ENCODE measurements around the gene NGDN. TPM values are rescaled to one million over a fixed set of nuclear protein-coding genes. Genes with fewer than 3 reads are reported as not detected.

The NGDN gene
- total RNA-seq, 1 donor from 2014 or later = 67.4 TPM

- H3K27ac Mint-ChIP-seq = no peak overlapping the region
- ATAC-seq (ENCODE audit: low read depth) (no peak), DNase-seq (no peak)
- H3K4me3 Mint-ChIP-seq = no peak overlapping the region
- peaks cover 22% of the 10 kb centered on the region for H3K27me3 Mint-ChIP-seq
- no peak for TF ChIP-seq CTCF (IDR thresholded peaks at IDR 0.05)
- no peaks in the 10 kb centered on the region for H3K4me1 Mint-ChIP-seq
- H3K9me3 Mint-ChIP-seq = no peaks in the 10 kb centered on the region
- intact Hi-C loops (cut with micrococcal nuclease) = no loop called here
- H3K36me3 Mint-ChIP-seq (ENCODE audit: low read depth) = no peaks in the 10 kb centered on the region
- CTCF ChIA-PET = no interaction called here
- POLR2A ChIA-PET = no interaction called here
Observed at GRCh38 chr14:23428686-23429495, 40.6 kb upstream of the NGDN start.

DNA sequence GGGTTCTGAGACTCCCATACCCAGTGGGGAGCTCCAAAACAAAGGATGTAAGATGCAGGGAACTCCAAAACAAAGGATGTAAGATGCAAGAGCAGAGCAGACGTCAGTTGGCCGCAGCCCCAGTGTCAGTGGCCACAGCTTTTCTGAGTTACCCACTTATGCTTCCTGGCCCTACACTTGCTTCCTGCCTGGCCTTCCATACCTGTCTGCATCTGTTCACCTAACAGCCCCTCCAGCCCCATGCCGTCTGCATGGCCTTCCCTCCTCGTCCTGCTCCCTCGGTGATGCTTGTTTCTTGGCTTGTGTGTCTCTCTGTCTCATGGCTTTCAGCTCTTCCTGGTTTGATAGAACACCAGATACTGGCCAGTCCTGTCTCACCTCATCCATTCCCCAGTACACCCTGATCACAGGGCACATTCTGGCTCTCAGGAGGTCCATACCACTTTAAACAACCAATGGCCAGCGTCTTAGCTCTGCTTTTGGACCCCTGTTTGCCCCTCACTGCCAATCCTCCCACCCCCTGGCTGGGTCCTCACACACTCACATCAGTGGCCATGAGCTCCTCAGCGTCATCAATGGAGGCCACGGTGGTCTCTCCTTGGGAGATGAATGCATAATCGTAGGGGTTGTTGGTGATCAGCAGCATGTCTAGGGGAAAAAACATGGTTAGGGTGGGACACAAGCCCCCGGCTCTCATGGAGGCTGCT is 39.3 kb upstream of the NGDN start:
- Mint-ChIP-seq H3K36me3 (ENCODE audit: low read depth) (no peaks in the 10 kb centered on the region), H3K4me3 (no peak overlapping the region), H3K27ac (no peak overlapping the region), H3K9me3 (no peaks in the 10 kb centered on the region), H3K4me1 (no peaks in the 10 kb centered on the region), H3K27me3 (peaks cover 32% of the 10 kb centered on the region)
- DNase-seq = no peak
- ChIA-PET CTCF (no interaction called here), POLR2A (no interaction called here)
- no peak for ATAC-seq (ENCODE audit: low read depth)
- no peak for TF ChIP-seq CTCF (IDR thresholded peaks at IDR 0.05)
- intact Hi-C loops (cut with micrococcal nuclease) = no loop called here

- Mint-ChIP-seq H3K27me3 (peaks cover 32% of the 10 kb centered on the region), H3K9me3 (no peaks in the 10 kb centered on the region), H3K27ac (no peak overlapping the region), H3K4me1 (no peaks in the 10 kb centered on the region), H3K36me3 (ENCODE audit: low read depth) (no peaks in the 10 kb centered on the region), H3K4me3 (no peak overlapping the region)
- intact Hi-C loops (cut with micrococcal nuclease) = no loop called here
- POLR2A ChIA-PET = no interaction called here
- no peak for ATAC-seq (ENCODE audit: low read depth)
- CTCF ChIA-PET = no interaction called here
- TF ChIP-seq CTCF (IDR thresholded peaks at IDR 0.05) = no peak
- no peak for DNase-seq
Observed at GRCh38 chr14:23430723-23431085, 38.8 kb upstream of the NGDN start.

- no peaks in the 10 kb centered on the region for H3K4me1 Mint-ChIP-seq
- no peak for TF ChIP-seq CTCF (IDR thresholded peaks at IDR 0.05)
- no peaks in the 10 kb centered on the region for H3K36me3 Mint-ChIP-seq (ENCODE audit: low read depth)
- POLR2A ChIA-PET = no interaction called here
- H3K4me3 Mint-ChIP-seq = no peak overlapping the region
- H3K27me3 Mint-ChIP-seq = peaks cover 32% of the 10 kb centered on the region
- no peak for ATAC-seq (ENCODE audit: low read depth)
- no peak for DNase-seq
- no peak overlapping the region for H3K27ac Mint-ChIP-seq
- H3K9me3 Mint-ChIP-seq = no peaks in the 10 kb centered on the region
- intact Hi-C loops (cut with micrococcal nuclease) = no loop called here
- CTCF ChIA-PET = no interaction called here
Observed at GRCh38 chr14:23431486-23431885, 38.0 kb upstream of the NGDN start.

GRCh38 chr14:23432102-23432925 is 37.2 kb upstream of the NGDN start:
- CTCF ChIA-PET = no interaction called here
- Mint-ChIP-seq H3K27me3 (peaks cover 32% of the 10 kb centered on the region), H3K9me3 (no peaks in the 10 kb centered on the region), H3K27ac (no peak overlapping the region), H3K4me1 (no peaks in the 10 kb centered on the region), H3K4me3 (no peak overlapping the region), H3K36me3 (ENCODE audit: low read depth) (no peaks in the 10 kb centered on the region)
- no peak for TF ChIP-seq CTCF (IDR thresholded peaks at IDR 0.05)
- ATAC-seq (ENCODE audit: low read depth) (no peak), DNase-seq (no peak)
- intact Hi-C loops (cut with micrococcal nuclease) = no loop called here
- POLR2A ChIA-PET = no interaction called here

Measured in activated B cell treated with CpG ODN at 0.5 μM for 24 hours (primary cell).